GM10266 (cell line): ENCODE data around the gene UBQLN1.
"Not testable (repeated sequence)": the region's sequence is repeated elsewhere in the genome, so short reads cannot be mapped to it uniquely, and the experiment has no call there.

Experiments used
- DNase-seq: peaks from one replicate; pipeline ENCODE4 v3.0.0; 2012; ENCODE audit errors: extremely low spot score
- TF ChIP-seq, protein P1 (sequence below): IDR thresholded peaks from 2 replicates; pipeline ENCODE4 v1.5.1; 2012; ENCODE audit warnings: mild to moderate bottlenecking, low read depth; ENCODE audit not compliant: control insufficient read depth, insufficient read depth; ENCODE audit errors: missing control alignments

Gene UBQLN1

GRCh38 chr9:83623679-83624076 lies 84.1 kb downstream of the UBQLN1 start:
- peak; percentile 32 for DNase-seq
- TF ChIP-seq, protein P1, sequence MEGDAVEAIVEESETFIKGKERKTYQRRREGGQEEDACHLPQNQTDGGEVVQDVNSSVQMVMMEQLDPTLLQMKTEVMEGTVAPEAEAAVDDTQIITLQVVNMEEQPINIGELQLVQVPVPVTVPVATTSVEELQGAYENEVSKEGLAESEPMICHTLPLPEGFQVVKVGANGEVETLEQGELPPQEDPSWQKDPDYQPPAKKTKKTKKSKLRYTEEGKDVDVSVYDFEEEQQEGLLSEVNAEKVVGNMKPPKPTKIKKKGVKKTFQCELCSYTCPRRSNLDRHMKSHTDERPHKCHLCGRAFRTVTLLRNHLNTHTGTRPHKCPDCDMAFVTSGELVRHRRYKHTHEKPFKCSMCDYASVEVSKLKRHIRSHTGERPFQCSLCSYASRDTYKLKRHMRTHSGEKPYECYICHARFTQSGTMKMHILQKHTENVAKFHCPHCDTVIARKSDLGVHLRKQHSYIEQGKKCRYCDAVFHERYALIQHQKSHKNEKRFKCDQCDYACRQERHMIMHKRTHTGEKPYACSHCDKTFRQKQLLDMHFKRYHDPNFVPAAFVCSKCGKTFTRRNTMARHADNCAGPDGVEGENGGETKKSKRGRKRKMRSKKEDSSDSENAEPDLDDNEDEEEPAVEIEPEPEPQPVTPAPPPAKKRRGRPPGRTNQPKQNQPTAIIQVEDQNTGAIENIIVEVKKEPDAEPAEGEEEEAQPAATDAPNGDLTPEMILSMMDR = no peak

- DNase-seq = peak; percentile 76
- TF ChIP-seq, protein P1 = no peak
Observed at GRCh38 chr9:83622939-83623678, 84.6 kb downstream of the UBQLN1 start, which contains the start of gene IDNK. IDNK (plus strand) TSS chr9:83623143; CDS start chr9:83623172, 29 bp downstream.

DNA sequence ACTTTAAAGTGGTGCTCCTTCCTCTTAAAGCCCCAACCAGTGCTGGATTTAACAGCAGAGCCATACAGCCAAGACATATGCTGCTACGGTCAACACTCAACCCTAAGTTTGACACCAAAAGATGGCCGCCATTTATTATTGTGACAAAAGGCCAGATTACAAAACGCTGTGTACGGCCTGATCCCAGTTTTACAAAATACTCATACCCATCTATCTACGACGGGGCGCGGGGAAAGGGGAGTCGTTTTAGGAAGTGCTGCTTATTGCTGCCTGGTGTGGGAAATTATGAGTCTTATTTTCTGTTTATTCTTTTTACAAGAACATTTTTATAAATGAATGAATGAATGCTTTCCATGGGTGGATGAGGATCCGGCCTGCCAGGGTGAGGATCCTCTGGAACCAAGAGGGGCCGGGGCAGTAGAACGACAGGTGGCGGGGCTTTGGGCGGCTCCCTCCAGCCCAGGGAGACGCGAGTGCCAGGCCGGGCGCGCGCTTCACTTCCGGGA lies 85.3 kb downstream of the UBQLN1 start:
- TF ChIP-seq, protein P1 = peak; percentile 20
- peak; percentile 58 for DNase-seq

DNA sequence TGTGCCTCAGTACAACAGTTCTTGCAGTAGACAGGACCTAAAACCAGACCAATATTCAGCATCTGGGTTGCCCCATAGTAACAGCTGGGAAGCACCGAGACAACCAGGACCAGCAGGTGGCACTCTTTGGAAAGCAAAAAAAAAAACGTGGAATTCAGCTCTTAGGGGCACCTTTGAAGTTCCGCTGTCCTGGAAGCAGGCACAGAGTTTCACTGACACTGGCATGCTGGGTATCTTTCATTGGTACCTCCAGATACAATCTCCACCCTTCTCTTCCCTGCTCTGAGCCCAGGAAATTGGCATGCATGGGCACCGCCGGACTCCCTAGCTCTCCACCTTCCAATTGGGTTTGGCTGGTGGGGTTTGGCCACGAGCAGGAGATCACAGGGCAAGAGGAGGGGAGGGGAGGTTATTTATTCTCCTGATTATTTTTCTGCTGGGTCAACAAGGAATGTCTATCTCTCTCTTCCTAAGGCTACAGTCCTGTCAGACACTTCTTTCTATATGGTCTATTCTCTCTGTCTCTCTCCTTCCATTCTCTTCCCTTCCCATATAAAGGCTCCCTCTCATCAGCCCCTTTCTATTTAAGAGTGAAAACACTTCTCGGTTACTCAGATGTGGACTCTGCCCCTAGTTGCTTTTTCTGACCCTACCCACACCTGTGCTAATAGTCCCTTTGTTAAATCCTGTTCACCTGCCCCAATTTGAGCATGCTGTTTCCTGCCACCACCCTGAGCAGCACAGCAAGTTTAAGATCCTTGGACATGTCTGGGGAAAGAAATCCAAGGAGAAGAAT lies 86.7 kb downstream of the UBQLN1 start:
- TF ChIP-seq, protein P1 = peak; percentile 75
- peak; percentile 64 for DNase-seq

DNA sequence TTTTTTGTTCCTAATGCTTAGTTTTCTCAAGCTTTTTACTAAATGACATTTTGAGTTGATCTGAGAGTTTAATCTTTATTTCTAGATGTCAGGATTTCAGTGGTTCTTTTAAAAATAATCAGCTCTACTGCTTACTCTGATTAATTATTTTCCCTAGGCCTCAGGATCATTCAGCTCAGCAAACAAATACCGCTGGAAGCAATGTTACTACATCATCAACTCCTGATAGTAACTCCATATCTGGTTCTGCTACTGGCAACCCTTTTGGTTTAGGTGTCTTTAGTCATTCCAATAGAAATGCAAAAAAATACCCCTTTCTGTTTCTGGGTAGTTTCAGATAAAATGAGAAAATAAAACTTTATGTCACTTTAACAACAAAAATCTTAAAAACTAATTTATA lies 90.5 kb downstream of the UBQLN1 start:
- TF ChIP-seq, protein P1 = no peak
- DNase-seq = no peak

- DNase-seq = not testable (repeated sequence)
Observed at GRCh38 chr9:83613298-83613697, 94.5 kb downstream of the UBQLN1 start.
